ENCODE results near the gene MED26. TPM values are rescaled to one million over a fixed set of nuclear protein-coding genes. Genes with fewer than 3 reads are reported as not detected.

MED26 gene
- total RNA-seq, 2 donors from 2014 or later, result 5.2 to 5.9 TPM

DNA sequence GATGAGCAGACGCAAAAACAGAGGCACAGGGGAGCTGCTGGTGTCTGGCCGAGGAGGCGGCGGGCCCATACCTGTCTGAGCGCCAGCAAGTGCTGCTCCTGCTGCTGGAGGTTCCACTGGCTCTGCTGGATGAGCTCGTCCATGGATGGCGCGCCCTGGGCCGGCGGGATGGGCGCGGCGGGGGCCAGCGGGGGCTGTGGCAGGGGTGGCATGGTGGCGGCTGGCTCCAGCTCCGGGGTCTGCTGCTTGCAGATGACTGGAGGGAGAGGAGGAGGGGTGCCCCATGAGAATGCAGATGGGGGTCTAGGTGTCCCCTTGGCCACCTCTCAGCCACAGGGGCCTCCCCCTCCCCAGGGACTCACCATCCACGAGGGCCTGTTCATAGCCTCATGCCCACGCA lies 92.6 kb downstream of the MED26 start:
- no peak for TF ChIP-seq CTCF (IDR thresholded peaks at IDR 0.05)

DNA sequence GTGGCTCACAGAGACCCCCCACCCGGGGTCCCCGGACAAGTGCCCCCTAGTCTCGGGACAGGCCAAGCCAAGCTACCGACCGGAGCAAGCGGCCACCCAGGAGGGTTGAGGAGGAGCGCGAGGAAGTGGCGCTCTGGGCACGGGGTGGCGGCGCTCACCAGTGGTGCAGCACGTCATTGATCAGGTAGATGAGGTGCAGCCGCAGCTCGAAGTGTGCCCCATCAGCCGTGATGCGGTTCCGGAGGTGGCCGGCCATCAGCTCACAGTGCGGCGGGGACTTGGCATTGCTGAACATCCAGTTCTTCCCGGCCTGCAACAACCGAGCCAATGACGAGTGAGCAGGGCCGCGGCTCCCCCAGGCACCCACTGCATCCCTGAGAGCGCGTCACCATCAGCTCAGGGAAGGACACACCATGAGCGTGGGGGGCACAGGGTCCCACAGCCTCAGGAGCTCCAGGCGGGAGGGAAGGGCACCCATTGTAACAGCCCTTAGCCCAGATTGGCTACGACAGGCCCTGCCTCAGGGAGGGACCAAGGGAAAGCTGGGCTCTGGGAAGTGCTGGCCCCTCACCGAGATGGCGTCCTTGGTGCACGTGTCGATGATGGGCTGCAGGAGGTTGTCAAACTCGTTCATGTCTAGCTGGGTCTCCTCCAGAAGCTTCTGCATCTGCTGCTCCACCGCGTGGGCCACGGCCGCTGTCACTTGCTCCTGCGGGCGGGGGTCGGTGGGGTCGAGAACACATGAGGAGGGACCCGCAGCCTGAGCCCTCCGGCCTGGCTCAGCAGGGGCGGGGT lies 95.4 kb downstream of the MED26 start:
- Histone ChIP-seq H3K36me3 (peaks cover 80% of the 10 kb centered on the region), H3K27ac (no peak overlapping the region), H3K4me3 (no peak overlapping the region), H3K9me3 (no peaks in the 10 kb centered on the region), H3K4me1 (no peaks in the 10 kb centered on the region), H3K27me3 (no peaks in the 10 kb centered on the region)
- TF ChIP-seq CTCF (IDR thresholded peaks at IDR 0.05), result no peak
- no peak for DNase-seq (ENCODE audit: low spot score)

More for the DNA sequence above, 92.6 kb downstream of the MED26 start:
- Histone ChIP-seq H3K9me3 (no peaks in the 10 kb centered on the region), H3K27me3 (no peaks in the 10 kb centered on the region), H3K4me3 (no peak overlapping the region), H3K27ac (no peak overlapping the region), H3K36me3 (peaks cover 64% of the 10 kb centered on the region), H3K4me1 (peaks cover 0 to 17% of the 10 kb centered on the region in 2 donors)
- DNase-seq (ENCODE audit: low spot score), result no peak

DNA sequence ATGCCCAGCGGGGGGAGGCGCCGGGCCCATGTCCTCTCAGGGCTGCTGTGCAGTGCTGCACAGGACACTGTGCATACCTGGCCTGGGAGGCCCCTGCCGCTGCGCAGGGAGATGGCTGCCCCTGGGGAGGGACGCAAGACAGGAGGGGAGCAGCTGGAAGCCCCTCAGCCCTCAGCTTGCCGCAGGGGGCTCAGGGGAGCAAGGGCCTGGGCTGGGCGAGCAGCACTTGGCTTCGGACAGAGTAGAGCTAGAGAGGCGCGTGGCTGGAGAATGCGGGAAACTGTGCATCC lies 96.7 kb downstream of the MED26 start:
- H3K27me3 ChIP-seq, result no peaks in the 10 kb centered on the region
- H3K9me3 ChIP-seq, result no peaks in the 10 kb centered on the region
- H3K36me3 ChIP-seq, result peaks cover 93% of the 10 kb centered on the region
- H3K4me1 ChIP-seq, result no peaks in the 10 kb centered on the region
- DNase-seq (ENCODE audit: low spot score), result no peak
- no peak overlapping the region for H3K4me3 ChIP-seq
- no peak for TF ChIP-seq CTCF (IDR thresholded peaks at IDR 0.05)
- no peak overlapping the region for H3K27ac ChIP-seq

- no peak for DNase-seq (ENCODE audit: low spot score)
- Histone ChIP-seq H3K4me3 (no peak overlapping the region), H3K27ac (no peak overlapping the region), H3K4me1 (no peaks in the 10 kb centered on the region), H3K27me3 (no peaks in the 10 kb centered on the region), H3K36me3 (peaks cover 99% of the 10 kb centered on the region), H3K9me3 (no peaks in the 10 kb centered on the region)
- TF ChIP-seq CTCF (IDR thresholded peaks at IDR 0.05), result no peak
These were observed 97.2 kb downstream of the MED26 start for GRCh38 chr19:16530540-16531379.

GRCh38 chr19:16529466-16530144 lies 98.4 kb downstream of the MED26 start:
- no peak for TF ChIP-seq CTCF (IDR thresholded peaks at IDR 0.05)
- Histone ChIP-seq H3K9me3 (no peaks in the 10 kb centered on the region), H3K4me1 (no peaks in the 10 kb centered on the region), H3K36me3 (peaks cover 99% of the 10 kb centered on the region), H3K27me3 (no peaks in the 10 kb centered on the region), H3K4me3 (no peak overlapping the region), H3K27ac (no peak overlapping the region)
- DNase-seq (ENCODE audit: low spot score), result no peak
